ENCODE measurements around the gene NLRP12.
A peak's percentile ranks its signal among the peaks of the same experiment; 100 is the strongest.
"Not testable (repeated sequence)": the region's sequence is repeated elsewhere in the genome, so short reads cannot be mapped to it uniquely, and the experiment has no call there.

NLRP12 gene, protein sequence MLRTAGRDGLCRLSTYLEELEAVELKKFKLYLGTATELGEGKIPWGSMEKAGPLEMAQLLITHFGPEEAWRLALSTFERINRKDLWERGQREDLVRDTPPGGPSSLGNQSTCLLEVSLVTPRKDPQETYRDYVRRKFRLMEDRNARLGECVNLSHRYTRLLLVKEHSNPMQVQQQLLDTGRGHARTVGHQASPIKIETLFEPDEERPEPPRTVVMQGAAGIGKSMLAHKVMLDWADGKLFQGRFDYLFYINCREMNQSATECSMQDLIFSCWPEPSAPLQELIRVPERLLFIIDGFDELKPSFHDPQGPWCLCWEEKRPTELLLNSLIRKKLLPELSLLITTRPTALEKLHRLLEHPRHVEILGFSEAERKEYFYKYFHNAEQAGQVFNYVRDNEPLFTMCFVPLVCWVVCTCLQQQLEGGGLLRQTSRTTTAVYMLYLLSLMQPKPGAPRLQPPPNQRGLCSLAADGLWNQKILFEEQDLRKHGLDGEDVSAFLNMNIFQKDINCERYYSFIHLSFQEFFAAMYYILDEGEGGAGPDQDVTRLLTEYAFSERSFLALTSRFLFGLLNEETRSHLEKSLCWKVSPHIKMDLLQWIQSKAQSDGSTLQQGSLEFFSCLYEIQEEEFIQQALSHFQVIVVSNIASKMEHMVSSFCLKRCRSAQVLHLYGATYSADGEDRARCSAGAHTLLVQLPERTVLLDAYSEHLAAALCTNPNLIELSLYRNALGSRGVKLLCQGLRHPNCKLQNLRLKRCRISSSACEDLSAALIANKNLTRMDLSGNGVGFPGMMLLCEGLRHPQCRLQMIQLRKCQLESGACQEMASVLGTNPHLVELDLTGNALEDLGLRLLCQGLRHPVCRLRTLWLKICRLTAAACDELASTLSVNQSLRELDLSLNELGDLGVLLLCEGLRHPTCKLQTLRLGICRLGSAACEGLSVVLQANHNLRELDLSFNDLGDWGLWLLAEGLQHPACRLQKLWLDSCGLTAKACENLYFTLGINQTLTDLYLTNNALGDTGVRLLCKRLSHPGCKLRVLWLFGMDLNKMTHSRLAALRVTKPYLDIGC

DNA sequence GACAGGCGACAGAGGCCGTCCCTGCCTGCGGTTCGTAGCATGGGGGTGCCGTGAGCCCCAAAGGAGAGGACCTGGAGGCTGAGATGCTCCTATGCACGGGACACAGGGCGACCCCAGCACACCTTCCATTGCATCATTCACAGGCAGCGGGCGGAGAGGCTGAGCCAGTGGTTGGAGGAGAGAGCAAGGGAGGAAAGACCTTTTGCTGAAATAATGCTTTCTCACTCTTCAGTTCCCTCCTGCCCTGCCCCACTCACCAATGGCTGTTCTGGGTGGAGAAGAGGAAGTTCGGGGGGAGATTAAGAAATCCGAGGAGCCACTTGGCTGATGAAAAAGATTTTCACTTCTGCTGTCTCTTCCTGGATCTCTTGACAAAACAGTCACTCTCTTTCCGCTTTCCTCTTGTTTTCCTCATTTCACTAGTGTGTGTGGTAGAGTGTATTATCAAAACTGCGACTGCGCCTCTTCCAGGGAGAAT lies at the start of gene NLRP12:
Gene NLRP12 (minus strand): TSS at position 181 of the 478 bp plus-strand sequence. CDS start 140 bp downstream, at position 41.
- no peak for DNase-seq

DNA sequence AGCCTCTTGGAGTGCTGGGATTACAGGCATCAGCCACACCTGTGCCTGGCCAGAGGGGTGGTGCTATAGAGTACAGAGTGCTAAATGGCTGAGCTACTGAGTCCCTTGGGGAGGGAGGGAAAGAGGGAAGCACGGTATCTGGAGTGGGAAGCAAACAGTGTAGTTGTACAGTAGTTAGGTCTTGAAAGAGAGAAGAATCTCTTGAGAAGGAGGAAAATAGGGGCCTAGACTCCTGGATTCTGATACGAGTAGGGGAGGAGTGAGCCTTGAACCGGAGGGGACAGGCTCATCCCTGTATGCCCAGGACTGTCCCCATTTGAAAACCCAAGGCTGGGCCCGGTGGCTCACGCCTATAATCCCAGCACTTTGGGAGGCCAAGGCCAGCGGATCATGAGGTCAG lies 48.6 kb upstream of the NLRP12 start:
- no peak for DNase-seq

DNA sequence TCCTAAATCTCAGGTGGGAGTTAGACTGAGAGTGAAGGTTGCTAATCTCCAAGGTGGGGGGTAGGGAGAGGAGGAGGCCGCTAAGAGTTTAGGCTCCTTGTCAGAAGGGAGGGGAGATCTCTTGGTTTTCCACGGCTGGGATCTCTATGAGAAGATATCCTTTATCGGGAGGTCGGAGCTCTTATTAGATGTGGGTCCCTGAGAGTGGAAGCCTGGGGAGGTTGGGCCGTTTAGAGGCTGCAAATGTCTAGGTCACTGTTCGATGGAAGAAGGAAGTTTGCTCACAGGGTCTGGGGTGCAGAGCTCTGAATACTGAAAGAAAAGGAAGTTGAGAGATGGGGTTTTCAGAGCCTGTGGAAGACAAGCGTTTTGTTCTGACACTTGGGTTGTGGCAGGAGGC lies 47.3 kb upstream of the NLRP12 start:
- no peak for DNase-seq

DNA sequence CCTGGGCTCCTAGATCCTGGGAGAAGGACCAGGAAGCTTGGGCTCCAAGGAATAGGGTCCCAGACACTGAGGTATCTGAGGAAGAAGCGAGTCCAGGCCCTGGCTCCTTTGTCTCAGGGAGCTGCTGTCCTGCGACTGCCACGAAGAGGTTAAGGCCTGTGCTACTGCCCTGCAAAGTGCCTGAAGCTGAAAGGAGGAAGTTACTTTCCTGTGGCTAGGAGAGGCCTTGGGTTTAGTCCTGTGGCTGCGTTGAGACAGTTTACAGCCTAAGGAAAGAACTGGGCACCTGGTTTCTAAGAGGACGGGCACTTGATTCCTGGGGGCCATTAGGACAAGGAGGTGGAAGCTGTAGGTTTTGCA lies 46.4 kb upstream of the NLRP12 start:
- DNase-seq: no peak

DNA sequence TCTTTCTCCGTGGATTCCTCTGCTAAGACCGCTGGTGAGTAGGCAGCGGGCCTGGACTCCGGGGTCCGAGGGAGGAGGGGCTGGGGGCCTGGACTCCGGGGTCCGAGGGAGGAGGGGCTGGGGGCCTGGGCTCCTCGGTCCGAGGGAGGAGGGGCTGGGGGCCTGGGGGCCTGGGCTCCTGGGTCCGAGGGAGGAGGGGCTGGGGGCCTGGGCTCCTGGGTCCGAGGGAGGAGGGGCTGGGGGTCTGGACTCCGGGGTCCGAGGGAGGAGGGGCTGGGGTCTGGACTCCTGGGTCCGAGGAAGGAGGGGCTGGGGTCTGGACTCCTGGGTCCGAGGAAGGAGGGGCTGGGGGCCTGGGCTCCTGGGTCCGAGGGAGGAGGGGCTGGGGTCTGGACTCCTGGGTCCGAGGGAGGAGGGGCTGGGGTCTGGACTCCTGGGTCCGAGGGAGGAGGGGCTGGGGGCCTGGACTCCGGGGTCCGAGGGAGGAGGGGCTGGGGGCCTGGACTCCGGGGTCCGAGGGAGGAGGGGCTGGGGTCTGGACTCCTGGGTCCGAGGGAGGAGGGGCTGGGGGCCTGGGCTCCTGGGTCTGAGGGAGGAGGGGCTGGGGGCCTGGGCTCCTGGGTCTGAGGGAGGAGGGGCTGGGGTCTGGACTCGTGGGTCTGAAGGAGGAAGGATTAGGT lies 45.8 kb upstream of the NLRP12 start:
- DNase-seq: not testable (repeated sequence)

DNA sequence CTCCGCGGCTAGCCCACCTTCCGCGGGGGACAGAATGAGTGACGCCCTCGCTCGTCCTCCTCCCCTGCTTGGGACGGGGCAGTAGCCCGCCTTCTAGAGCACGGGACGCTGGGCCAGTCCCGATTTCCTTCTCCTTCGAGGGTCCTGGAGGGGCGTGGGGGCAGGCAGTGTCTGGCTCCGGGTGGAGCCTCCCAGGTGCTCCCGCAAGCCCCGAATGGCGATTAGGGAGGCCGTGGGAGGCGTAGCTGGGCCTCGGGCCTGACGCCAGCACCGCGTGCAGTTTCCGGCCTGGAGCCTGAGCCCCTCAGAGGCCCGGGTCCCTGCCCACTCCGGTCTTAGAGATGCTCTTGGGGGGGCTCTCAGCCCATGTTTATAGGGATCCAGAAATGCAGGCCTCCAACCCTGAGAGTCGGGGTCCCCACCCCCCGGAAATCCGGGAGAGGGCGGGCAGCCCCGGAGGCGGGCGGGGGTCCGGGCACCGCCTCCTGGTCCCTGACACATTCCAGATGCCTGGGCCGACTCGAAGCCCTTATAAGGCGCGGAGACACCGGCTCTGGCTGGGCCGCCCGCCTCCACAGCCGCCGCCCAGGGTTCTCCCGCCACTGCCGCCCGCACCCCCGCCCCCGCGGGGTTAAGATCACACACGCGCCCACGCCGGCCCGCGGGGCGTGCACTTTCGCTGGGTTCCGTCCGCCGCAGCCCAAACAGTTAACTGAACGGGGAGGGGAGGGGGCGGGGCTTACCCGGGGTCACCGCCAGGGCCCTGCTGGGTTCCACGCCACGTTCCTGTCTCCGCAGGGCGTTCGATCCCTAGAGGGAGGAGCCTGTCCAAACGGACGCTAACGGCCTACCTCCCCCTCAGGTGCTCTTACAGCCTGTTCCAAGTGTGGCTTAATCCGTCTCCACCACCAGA lies 45.0 kb upstream of the NLRP12 start:
- peak; percentile 88 for DNase-seq

DNA sequence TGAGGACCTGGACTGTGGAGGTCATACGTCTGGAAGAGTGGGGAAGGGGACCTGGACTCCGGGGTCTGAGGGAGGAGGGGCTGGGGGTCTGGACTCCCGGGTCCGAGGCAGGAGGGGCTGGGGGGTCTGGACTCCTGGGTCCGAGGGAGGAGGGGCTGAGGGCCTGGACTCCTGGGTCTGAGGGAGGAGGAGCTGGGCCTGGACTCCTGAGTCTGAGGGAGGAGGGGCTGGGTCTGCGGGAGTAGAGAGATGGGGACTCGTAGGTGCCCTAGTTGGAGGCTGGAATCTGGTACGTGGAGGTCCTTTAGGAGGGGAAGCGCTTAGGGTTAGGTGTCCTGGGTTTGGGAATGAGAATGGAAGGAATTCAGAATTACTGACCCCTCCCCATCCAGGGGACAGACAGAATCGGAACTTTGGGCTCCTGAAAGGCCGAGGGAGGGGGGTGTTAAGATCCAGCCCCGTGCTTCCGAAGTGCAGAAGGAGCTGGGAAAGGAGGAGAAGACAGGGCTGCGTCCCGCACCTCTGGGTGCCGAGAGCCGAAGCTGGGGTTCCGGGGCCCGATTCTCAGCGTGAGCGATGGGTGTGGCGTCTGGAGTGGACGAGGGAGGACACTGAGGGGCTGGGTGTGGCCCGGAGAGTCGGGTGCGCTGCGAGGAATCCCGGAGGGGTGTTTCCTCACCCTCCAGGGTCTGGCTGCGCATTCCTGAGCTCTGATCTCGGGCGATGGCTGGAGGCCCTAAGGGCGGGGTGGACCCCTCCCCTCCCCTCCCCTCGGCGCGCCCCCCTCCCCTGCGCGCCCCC lies 44.2 kb upstream of the NLRP12 start:
- peak; percentile 59 for DNase-seq

DNA sequence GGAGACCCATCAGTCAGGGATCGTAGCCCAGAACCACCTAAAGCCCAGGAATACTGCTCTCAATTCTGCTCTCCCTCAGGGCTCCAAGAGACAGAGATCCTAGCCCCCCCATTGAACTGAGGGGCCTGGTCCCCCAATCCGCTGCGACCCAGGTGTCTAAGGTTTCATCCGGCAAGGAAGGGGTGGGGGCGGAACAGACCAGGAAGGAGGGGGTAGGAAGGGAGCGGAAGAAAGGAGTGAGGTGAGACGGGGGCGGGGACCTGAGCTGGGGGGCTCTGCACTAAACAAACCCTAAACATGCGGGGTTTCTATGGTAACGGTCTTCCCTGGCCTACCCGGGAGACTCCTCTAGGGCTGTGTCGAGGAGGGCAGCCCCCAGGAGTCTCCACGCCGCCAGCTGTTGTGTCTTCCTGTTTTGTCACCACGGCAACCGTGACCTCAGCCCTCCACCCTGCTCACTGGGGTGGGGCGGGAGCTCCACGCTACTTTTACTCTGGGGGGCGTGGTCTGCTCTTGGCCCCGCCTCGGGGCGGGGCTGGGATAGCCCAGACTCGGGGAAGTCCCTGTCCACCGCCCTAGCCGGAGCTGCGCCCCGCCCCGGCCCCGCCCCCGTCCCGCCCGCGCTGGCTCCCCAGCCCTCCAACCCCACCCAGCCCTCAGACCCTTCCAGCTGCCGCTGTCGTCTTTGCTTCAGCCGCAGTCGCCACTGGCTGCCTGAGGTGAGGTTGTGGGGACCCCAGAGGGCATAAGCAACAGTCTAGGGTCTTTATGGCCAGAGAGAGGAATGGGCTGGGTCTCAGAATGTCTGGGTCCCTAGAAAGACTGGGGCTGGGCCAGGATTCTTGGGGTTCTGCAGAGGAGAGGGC lies 43.3 kb upstream of the NLRP12 start, which contains the start of gene MYADM:
Gene MYADM (plus strand): TSS at position 659 of the 866 bp plus-strand sequence. CDS start 5,647 bp downstream, outside the sequence.
- peak; percentile 99 for DNase-seq

DNA sequence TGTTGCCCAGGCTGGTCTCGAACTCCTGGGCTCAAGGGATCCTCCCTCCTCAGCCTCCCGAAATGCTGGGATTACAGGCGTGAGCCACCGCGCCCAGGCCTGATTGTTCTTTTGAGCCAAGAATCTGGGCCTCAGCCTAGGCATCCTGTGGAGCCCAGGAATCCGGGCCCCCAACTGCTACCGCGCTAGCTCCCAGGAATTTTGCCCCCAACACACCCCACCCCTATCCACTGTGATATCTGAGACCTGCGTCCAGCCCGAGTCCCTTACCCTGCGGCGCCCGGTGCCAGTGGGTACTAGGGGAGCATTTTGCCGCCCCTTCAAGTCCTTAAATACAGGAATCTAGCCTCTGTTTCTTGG lies 42.7 kb upstream of the NLRP12 start:
- no peak for DNase-seq

DNA sequence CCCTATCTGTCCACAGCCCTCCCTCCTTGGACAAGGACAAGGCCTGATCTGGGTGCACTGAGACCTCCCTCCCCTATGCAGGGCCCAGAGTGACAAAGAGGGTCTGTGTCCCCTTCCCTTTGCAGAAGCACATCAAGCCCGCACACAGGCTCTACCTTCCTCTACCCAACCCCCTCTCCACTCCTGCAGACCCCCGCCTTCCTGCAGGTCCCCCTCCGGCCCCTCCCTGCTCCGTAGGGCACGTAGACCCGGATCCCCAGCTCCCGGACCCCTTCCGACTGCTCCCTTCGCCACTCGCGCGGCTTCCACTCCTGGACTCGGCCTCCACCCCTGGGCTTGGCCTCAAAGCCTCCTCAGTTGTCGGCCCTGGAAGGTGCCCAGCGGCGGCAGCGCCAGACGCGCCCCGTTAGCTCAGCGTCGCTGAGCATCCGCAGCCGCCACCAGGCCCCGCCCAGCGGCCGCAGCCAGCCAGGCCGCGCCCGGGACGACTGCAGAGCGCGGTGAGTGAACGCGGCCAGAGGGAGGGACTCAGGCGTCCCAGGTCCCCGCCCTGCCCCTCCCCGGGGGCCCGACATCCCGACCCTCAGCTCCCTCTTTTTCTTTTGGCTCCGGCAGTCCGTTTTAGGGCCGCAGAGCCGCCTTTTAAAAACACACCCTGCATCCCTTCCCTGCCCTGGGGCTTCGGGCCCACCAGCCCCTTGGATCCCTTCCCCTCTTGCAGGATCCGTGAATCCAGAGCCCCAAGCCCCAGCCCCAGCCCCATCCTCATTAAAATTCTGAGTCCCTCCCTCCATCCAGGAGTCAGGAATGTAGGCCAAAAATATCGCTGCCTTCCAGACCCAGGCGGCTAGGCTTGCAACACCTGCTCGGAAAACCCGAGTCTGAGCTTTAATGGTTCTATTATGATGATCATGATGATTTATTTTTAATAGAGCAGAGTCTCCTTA lies 42.1 kb upstream of the NLRP12 start:
- peak; percentile 66 for DNase-seq

DNA sequence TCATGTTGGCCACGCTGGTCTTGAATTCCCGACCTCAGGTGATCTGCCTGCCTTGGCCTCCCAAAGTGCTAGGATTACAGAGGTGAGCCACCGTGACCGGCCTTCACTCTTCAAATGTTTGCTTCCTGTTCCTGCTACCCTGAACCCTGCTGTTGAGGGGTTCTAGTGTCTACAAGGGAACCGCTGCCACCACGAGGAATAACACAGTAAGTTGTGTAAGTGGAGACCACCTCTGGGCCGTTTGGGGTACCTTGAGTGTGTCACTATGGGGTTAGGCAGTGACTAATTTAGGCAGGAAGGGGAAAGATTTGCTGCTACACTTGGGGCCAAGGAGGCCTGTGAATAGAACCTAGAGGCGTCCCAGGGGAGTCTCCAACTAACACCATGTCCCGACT lies 41.4 kb upstream of the NLRP12 start:
- DNase-seq: no peak

DNA sequence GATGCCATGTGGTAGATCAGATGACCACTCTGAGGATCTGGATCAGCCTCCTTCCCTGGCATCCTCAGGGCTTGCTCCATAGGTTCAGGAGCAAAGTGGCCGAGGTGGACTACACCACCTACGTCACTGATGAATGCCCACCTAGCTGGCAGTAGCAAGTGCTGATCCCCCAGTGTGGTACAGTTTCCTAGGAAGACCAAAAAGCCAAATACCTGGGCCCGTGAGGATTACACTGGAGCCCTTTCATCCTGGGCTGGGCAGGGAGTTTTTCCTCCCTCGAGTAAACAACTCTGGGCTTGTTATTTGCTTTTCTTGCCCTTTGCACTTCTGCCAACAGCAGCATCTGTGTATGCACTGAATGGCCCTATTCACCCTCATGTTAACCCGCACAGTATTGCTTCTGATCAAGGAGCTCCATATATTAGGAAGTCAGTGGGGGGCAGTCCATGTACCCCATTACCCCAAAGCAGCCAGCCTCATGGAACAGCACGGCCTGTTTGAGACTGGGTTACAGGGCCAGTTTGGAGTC lies 40.3 kb upstream of the NLRP12 start:
- no peak for DNase-seq

DNA sequence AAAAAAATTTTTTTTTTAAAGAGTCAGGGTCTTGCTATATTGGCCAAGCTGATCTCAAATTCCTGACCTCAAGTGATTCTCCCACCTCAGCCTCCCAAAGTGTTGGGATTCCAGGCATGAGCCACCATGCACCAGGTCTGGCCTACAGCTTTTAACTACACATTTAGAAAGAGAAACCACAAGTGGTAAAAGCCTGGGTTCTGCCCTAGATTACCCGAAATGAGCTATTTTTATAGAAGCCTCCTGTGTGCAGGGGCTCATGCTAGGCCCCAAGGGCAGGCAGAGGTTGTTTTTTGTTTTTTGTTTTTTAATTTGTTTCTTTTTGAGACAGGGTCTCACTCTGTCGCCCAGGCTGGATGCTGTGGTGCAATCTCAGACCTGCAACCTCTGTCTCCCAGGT lies 29.6 kb upstream of the NLRP12 start:
- DNase-seq: no peak

DNA sequence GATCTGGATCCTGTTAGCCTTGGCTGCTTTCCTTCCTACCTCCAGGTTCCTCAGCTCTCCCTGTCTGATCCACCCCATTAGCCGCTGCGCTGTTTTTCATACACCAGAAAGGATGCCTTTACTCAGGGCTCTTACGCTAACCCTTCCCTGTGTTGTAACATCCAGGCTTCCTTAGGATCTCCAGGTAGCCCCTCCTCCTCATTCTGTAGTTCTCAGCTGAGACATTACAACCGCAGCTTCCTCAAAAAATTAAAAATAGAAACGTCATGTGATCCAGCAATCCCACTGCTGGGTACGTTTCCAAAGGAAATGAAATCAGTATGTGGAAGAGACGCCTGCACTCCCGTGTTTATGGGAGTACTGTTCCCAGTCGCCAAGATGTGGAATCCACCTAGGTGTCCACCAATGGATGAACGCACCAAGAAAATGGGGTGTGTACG lies 25.1 kb upstream of the NLRP12 start:
- no peak for DNase-seq

DNA sequence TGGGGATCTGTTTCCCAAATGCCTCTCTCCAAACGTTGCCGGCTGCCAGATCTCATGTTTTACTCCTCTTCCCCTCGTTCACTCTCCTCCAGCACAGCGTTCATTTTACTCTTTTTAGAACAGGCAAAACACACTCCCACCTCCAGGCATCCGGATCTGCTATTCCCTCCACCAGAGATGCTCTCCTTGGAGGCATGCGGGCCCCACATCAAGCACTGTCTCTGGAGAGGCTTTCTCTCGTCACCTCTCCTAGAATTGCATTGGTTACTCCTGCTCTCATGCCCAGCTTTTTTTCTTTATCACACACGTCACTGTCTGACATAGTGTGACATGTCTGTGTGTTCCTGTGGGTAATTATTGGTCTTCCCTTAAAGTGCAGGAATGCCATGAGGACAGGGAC lies 23.4 kb upstream of the NLRP12 start:
- no peak for DNase-seq

DNA sequence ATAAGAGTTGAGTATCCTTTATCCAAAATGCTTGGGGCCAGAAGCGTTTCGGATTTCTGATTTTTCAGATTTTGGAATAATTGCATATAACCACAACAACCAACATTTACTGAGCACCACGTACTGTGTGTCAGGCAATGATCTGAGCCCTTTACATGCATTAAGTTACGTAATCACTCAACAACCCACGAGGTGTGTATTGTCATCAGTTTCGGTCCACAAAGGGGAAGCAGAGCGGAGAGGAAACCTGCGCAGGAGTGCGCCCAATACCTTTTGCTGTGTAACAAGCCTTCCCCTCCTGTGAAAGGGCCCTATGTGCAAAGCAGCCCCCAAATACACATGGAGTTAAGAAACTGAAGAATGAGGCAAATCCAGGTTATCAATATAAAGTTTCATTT lies 20.7 kb upstream of the NLRP12 start:
- DNase-seq: no peak

DNA sequence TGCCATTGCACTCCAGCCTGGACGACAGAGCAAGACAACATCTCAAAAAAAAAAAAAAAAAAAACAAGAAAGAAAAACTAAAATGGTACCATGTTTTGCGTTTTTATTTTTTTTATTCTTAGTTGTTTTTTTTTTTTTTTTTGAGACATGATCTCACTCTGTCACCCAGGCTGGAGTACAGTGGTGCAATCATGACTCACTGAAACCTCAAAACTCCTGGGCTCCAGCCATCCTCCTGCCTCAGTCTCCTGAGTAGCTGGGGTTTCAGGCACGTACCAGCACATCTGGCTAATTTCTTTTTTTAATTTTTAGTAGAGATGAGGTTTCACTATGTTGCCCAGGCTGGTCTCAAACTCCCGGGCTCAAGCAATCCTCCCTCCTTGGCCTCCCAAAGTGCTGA lies 16.8 kb upstream of the NLRP12 start:
- not testable (repeated sequence) for DNase-seq

DNA sequence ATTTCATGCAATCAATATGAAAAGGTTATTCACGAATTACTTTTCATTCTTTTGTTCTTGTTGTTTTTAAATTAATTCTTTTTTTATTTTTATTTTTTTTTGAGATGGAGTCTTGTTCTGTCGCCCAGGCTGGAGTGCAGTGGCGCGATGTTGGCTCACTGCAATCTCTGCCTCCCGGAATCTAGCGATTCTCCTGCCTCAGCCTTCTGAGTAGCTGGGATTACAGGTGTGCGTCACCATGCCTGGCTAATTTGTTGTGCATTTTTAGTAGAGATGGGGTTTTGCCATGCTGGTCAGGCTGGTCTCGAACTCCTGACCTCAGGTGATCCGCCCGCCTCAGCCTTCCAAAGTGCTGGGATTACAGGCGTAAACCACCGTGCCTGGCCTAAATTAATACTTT lies 16.1 kb upstream of the NLRP12 start:
- DNase-seq: not testable (repeated sequence)

Measured in activated CD4-positive, alpha-beta T cell treated with anti-CD3 and anti-CD28 coated beads for 48 hours (primary cell).